NB4 (cell line): ENCODE data around the gene MMP24.

Experiments used
- CTCF ChIP-seq: IDR thresholded peaks from one replicate; pipeline ENCODE4 v1.5.1; 2012; ENCODE audit warnings: low read depth, low read length
- MAX ChIP-seq: IDR thresholded peaks from 2 replicates; pipeline ENCODE4 v1.6.1; 2011; ENCODE audit warnings: low read depth, low read length
- POLR2A ChIP-seq: IDR thresholded peaks from 2 replicates; pipeline ENCODE4 v1.6.1; 2011; ENCODE audit warnings: mild to moderate bottlenecking; ENCODE audit not compliant: insufficient read length; ENCODE audit errors: extremely low read depth

- TF ChIP-seq CTCF = peak; percentile 96
- peak; percentile 53 for TF ChIP-seq MAX
- TF ChIP-seq POLR2A = no peak
These were observed 77.4 kb downstream of the MMP24 start for GRCh38 chr20:35303735-35304491.
